Liver (tissue), 9 donors: ENCODE data around the gene KHNYN. TPM values are rescaled to one million over a fixed set of nuclear protein-coding genes. Genes with fewer than 3 reads are reported as not detected.

Source experiments
- DNase-seq: peaks from one replicate; pipeline ENCODE4 v3.0.0-alpha.2; 2017; ENCODE audit warnings: low spot score
- H3K27ac ChIP-seq, 2 donors: one replicate each; pipeline ENCODE4 v1.7.0; 2013; ENCODE audit warnings: inconsistent platforms in 2 of 2, low read length in 2 of 2, control low read depth in 1 of 2, low read depth in 1 of 2, mild to moderate bottlenecking in 1 of 2
- H3K27me3 ChIP-seq, 4 donors: one replicate each; pipeline versions ENCODE4 v1.6.1 to v1.7.0; 2013; ENCODE audit warnings: low read length in 3 of 4, inconsistent platforms in 1 of 4, mild to moderate bottlenecking in 1 of 4, moderate library complexity in 1 of 4; ENCODE audit not compliant: control insufficient read depth in 4 of 4, insufficient read depth in 4 of 4
- H3K36me3 ChIP-seq, 4 donors: one replicate each; pipeline versions ENCODE4 v1.6.1 to v1.7.0; 2013; ENCODE audit warnings: low read length in 3 of 4, mild to moderate bottlenecking in 3 of 4, low read depth in 1 of 4, moderate library complexity in 1 of 4; ENCODE audit not compliant: control insufficient read depth in 4 of 4, insufficient read depth in 3 of 4
- H3K4me1 ChIP-seq, 4 donors: one replicate each; pipeline versions ENCODE4 v1.6.1 to v1.7.0; 2013; ENCODE audit warnings: low read length in 3 of 4, mild to moderate bottlenecking in 3 of 4, moderate library complexity in 1 of 4; ENCODE audit not compliant: control insufficient read depth in 4 of 4, insufficient read depth in 4 of 4
- H3K4me3 ChIP-seq, 3 donors: one replicate each; pipeline versions ENCODE4 v1.6.1 to v1.7.0; 2013; ENCODE audit warnings: low read length in 3 of 3, control low read depth in 1 of 3, low read depth in 1 of 3, mild to moderate bottlenecking in 1 of 3
- H3K9ac ChIP-seq, 2 donors: one replicate each; pipeline ENCODE4 v1.7.0; 2013; ENCODE audit warnings: low read length in 2 of 2, mild to moderate bottlenecking in 2 of 2, moderate library complexity in 2 of 2, control low read depth in 1 of 2, low read depth in 1 of 2
- H3K9me3 ChIP-seq, 4 donors: one replicate each; pipeline versions ENCODE4 v1.6.1 to v1.7.0; 2013; ENCODE audit warnings: low read length in 3 of 4; ENCODE audit not compliant: control insufficient read depth in 4 of 4
- EGR1 ChIP-seq, 2 donors: IDR thresholded peaks; 2 replicates each; pipeline ENCODE4 v1.6.1; 2016 to 2018; ENCODE audit warnings: antibody characterized with exemption in 2 of 2, low read depth in 2 of 2
- FOXA1 ChIP-seq: IDR thresholded peaks from 2 replicates; pipeline ENCODE4 v1.6.1; 2016; ENCODE audit warnings: antibody characterized with exemption
- FOXA2 ChIP-seq: IDR thresholded peaks from 2 replicates; pipeline ENCODE4 v1.6.1; 2016; ENCODE audit warnings: antibody characterized with exemption
- GABPA ChIP-seq, 2 donors: IDR thresholded peaks in 1 of 2; conservative IDR thresholded peaks in 1 of 2; 2 replicates each; pipeline ENCODE4 v1.6.1; 2016; ENCODE audit warnings: antibody characterized with exemption in 2 of 2, mild to moderate bottlenecking in 1 of 2, moderate library complexity in 1 of 2
- HNF4A ChIP-seq, 2 donors: conservative IDR thresholded peaks; 2 replicates each; pipeline ENCODE4 v1.6.1; 2016; ENCODE audit warnings: antibody characterized with exemption in 2 of 2, mild to moderate bottlenecking in 2 of 2
- HNF4G ChIP-seq: IDR thresholded peaks from 2 replicates; pipeline ENCODE4 v1.6.1; 2016; ENCODE audit warnings: antibody characterized with exemption
- NR2F2 ChIP-seq: IDR thresholded peaks from 2 replicates; pipeline ENCODE4 v1.6.1; 2016; ENCODE audit warnings: antibody characterized with exemption
- RAD21 ChIP-seq, 2 donors: IDR thresholded peaks; 2 replicates each; pipeline ENCODE4 v1.6.1; 2016; ENCODE audit warnings: antibody characterized with exemption in 2 of 2, mild to moderate bottlenecking in 2 of 2
- REST ChIP-seq: IDR thresholded peaks from 2 replicates; pipeline ENCODE4 v1.6.1; 2016; ENCODE audit warnings: antibody characterized with exemption, mild to moderate bottlenecking
- RXRA ChIP-seq, 2 donors: IDR thresholded peaks; 2 replicates each; pipeline ENCODE4 v1.6.1; 2017 to 2018; ENCODE audit warnings: antibody characterized with exemption in 2 of 2, mild to moderate bottlenecking in 1 of 2
- SP1 ChIP-seq: IDR thresholded peaks from 2 replicates; pipeline ENCODE4 v1.6.1; 2018; ENCODE audit warnings: antibody characterized with exemption, mild to moderate bottlenecking
- TAF1 ChIP-seq: conservative IDR thresholded peaks from 2 replicates; pipeline ENCODE4 v1.6.1; 2016; ENCODE audit warnings: antibody characterized with exemption, mild to moderate bottlenecking
- YY1 ChIP-seq: IDR thresholded peaks from 2 replicates; pipeline ENCODE4 v1.6.1; 2016; ENCODE audit warnings: antibody characterized with exemption, mild to moderate bottlenecking
- ZBTB33 ChIP-seq: IDR thresholded peaks from 2 replicates; pipeline ENCODE4 v1.6.1; 2016; ENCODE audit warnings: antibody characterized with exemption
- WGBS: extraction: QIAGEN DNeasy Blood & Tissue Kit; methylation state at CpG from one replicate; pipeline ENCODE4 v1.1.7; 2013; 5-methylcytosine and 5-hydroxymethylcytosine counted together
- polyA plus RNA-seq, 2 donors: library from polyadenylated mRNA; stranded (reverse) in 1 of 2; unstranded in 1 of 2; fragments of 200-250 nt in 1 of 2; fragments of >200 nt in 1 of 2; fragmentation: Nextera tagmentation in 1 of 2; extraction: Ambion mirVana in 1 of 2; gene quantifications; one replicate each; pipeline versions ENCODE4 v1.2.1 to v1.2.3, GENCODE V29; 2013 to 2015
- total RNA-seq, 2 donors: library from RNA; depleted of rRNA; stranded (reverse); fragments of >200 nt; gene quantifications; one replicate each; pipeline ENCODE4 v1.2.3, GENCODE V29; 2014
- TF ChIP-seq, protein P1 (sequence below): IDR thresholded peaks from 2 replicates; pipeline ENCODE4 v1.6.1; 2016; ENCODE audit warnings: antibody characterized with exemption
- TF ChIP-seq, protein P2 (sequence below): fragments of 150-350 bp; IDR thresholded peaks from 2 replicates; pipeline ENCODE4 v1.5.1; 2017; ENCODE audit warnings: improper control_type of control experiment, low read depth, low read length; ENCODE audit not compliant: missing input control
- TF ChIP-seq, protein P3 (sequence below): IDR thresholded peaks from 2 replicates; pipeline ENCODE4 v1.6.1; 2016; ENCODE audit warnings: antibody characterized with exemption
- donor health status: healthy.
- donor health status: healthy.
- donor health status: healthy.
- donor health status: healthy.
- donor health status: healthy.

Gene KHNYN
- total and polyA plus RNA-seq, 4 donors, result 3.0 to 40.3 (median 24.6) TPM

DNA sequence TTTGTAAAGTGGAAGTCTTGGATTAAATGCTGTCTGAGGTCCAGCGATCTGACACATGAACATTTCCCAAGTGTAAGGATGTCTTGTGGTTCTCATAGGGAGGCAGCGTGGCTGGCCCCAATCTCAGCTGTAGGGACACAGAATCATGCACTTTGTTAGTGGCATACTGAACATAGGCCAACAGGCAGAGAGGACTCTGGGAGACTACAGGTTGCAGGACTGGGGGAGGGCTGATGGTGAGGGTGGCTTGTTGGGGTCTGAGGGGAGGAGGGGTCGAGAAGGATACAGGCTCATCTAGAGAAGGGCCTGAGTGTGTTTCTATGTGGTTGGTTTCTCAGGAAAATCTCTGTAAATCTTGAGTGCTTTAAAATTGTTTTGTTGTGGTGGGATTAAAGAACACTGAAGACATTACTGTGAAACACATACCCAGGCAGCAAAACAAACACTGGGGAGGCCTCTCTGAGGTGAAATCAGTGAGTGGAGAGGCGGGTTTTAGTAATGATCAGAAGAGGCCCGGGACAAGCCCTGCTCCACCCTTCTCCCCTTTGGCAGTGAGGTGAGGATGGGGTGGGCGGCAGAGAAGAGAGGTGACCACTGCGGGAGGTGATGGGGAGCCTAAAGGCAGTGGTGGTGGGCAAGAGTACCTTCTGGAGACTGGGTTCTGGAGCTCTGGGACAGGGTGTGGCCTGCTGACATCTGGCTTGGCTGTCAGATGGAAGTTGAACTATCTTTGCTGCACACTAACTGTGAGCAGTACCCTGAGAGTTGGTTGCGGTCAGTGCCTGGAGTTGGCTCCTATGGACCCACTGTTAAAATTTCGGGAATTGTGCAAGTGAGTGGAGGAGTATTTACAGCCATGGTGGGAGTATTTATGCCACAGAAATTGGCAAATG, 27.7 kb upstream of the KHNYN start:
- H3K27ac ChIP-seq, result peak overlapping the region; percentile 59 to 61
- 67% methylated on average over 9 of the region's 9 CpGs for WGBS

More for the DNA sequence above, 27.7 kb upstream of the KHNYN start:
- Histone ChIP-seq H3K36me3 (no peaks in the 10 kb centered on the region), H3K4me3 (no peak overlapping the region), H3K9me3 (no peaks in the 10 kb centered on the region), H3K4me1 (peaks cover 3 to 39% (median 29%) of the 10 kb centered on the region in 4 donors), H3K27me3 (no peaks in the 10 kb centered on the region), H3K9ac (no peak overlapping the region)
- DNase-seq, result no peak
- no peak for TF ChIP-seq EGR1 (IDR thresholded peaks at IDR 0.05; ENCODE audit: low read depth in 2 of 2)
- TF ChIP-seq FOXA2, result no peak
- TF ChIP-seq GABPA (IDR thresholded peaks at IDR 0.05 in 1 of 2, conservative IDR thresholded peaks at IDR 0.05 in 1 of 2), result no peak
- TF ChIP-seq SP1, result no peak
- no peak for TF ChIP-seq TAF1
- TF ChIP-seq, protein P1, sequence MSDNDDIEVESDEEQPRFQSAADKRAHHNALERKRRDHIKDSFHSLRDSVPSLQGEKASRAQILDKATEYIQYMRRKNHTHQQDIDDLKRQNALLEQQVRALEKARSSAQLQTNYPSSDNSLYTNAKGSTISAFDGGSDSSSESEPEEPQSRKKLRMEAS, result no peak
- TF ChIP-seq FOXA1, result no peak
- TF ChIP-seq, protein P2, sequence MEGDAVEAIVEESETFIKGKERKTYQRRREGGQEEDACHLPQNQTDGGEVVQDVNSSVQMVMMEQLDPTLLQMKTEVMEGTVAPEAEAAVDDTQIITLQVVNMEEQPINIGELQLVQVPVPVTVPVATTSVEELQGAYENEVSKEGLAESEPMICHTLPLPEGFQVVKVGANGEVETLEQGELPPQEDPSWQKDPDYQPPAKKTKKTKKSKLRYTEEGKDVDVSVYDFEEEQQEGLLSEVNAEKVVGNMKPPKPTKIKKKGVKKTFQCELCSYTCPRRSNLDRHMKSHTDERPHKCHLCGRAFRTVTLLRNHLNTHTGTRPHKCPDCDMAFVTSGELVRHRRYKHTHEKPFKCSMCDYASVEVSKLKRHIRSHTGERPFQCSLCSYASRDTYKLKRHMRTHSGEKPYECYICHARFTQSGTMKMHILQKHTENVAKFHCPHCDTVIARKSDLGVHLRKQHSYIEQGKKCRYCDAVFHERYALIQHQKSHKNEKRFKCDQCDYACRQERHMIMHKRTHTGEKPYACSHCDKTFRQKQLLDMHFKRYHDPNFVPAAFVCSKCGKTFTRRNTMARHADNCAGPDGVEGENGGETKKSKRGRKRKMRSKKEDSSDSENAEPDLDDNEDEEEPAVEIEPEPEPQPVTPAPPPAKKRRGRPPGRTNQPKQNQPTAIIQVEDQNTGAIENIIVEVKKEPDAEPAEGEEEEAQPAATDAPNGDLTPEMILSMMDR, result no peak
- TF ChIP-seq REST, result no peak
- no peak for TF ChIP-seq NR2F2
- TF ChIP-seq RAD21 (IDR thresholded peaks at IDR 0.05), result no peak
- TF ChIP-seq HNF4A (conservative IDR thresholded peaks at IDR 0.05), result no peak
- TF ChIP-seq, protein P3, sequence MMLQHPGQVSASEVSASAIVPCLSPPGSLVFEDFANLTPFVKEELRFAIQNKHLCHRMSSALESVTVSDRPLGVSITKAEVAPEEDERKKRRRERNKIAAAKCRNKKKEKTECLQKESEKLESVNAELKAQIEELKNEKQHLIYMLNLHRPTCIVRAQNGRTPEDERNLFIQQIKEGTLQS, result no peak
- TF ChIP-seq HNF4G, result no peak
- no peak for TF ChIP-seq ZBTB33
- no peak for TF ChIP-seq YY1
- TF ChIP-seq RXRA (IDR thresholded peaks at IDR 0.05), result no peak
